ENCODE measurements around the gene PITHD1.
"Not testable (repeated sequence)": the region's sequence is repeated elsewhere in the genome, so short reads cannot be mapped to it uniquely, and the experiment has no call there.

Gene PITHD1

GRCh38 chr1:23777979-23778814 is at the start of gene PITHD1:
Gene PITHD1, plus strand, starts transcription at chr1:23778418. Its CDS starts 98 bp downstream, at chr1:23778516.
- peak; percentile 91 for DNase-seq

DNA sequence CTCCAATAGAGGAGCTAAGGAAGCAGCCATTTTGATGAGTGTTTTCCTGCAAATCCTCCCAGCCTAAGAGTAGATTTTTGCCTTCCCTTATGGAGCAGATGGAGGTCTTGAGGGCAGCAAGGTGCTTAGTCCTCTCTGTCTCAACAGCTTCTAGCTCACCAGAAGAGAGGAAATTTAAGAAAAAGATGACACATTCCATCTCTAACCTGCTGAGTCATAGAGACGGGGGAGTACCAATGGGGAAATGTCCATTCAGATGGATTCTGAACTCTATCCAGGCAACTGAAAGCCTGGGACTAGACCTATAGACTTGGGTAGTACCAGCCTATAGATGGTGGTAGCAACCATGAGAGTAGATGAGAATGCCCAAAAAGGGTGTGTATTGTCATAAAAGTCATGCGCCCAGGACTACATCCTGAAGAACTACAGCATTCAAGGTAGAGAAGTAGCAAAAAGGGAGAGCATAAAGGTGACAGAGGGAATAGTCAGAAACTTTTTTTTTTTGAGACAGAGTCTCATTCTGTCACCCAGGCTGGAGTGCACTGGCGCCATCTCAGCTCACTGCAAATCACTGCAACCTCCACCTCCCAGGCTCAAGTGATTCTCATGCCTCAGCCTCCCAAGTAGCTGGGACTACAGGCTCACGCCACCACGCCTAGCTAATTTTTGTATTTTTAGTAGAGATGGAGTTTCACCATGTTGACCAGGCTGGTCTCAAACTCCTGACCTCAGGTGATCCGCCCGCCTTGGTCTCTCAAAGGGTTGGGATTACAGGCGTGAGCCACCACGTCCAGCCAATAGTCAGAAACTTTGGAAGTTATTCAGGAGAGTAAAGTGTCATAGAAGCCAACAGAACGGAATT is 45.6 kb upstream of the PITHD1 start:
- DNase-seq, result no peak

DNA sequence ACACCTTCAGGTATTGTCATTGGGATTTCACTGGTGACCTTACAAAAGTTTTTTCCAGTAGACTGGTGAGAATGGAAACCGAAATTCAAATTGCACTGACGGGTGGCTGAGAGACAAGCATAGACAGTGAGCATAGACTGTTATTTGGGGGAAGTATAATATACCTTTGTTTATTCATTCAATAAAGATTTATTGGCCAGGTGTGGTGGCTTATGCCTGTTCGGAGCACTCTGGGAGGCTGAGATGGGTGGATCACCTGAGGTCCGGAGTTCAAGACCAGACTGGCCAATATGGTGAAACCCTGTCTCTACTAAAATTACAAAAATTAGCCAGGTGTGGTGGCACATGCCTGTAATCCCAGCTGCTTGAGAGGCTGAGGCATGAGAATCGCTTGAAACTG is 44.9 kb upstream of the PITHD1 start:
- not testable (repeated sequence) for DNase-seq

- no peak for DNase-seq
Observed at GRCh38 chr1:23736437-23737134, 41.6 kb upstream of the PITHD1 start.

DNA sequence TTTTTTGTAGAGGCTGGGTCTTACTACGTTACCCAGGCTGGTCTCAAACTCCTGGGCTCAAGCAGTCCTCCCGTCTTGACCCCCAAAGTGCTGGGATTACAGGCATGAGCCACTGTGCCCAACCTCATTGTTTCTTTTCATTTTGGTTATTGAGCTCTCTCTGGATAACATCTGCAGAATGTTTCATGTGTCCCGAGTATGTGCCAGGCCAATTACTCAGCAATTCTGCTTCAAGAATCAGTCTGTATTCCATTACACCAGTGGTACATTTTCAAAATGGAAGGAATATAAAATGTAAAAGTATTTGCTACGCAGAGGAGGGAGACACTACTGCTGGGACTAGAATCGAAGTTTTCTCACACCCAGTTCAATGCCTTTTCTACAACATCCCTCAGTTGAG is 36.6 kb upstream of the PITHD1 start:
- no peak for DNase-seq

- no peak for DNase-seq
Observed at GRCh38 chr1:23742670-23743286, 35.4 kb upstream of the PITHD1 start.

DNA sequence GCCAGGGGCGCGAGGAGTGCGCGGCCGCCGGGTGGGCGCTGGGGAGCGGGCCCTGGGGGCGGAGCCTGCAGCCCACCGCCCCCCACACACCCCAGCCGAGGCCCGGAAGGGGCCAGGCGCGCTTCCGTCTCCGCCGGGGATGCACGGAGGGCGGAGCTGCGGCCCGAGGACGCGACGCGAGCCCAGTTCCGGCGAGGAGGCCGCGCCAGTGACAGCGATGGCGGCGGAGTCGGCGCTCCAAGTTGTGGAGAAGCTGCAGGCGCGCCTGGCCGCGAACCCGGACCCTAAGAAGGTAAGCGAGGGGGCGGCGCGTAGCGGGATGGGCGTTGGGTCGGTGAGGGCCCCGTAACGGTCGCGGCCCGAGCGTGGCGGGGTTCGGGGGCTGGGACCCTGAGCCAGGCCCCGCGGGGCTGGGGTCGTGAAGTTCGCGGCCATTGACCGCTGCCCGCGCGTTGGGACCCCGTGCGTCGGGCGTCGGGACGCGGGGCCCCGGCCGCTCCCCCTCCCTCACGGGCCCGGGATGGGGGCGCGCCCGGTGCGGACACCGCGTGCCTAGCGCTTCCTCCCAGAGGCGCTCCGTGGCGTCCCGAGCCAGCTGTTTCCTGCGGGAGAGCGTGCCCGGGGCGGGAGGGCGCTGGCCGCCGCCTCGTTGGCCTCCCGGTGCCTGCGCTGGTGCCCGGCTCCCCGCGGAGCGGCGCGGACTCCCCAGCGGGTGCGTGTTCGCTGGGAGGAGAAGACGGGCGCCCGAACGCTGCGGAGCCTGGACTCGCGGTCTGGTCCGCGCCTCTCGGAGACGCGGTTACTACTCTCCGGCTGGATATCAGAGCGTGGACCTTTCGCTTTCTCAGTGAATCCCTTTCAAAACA is 34.7 kb upstream of the PITHD1 start, which contains the start of gene ELOA:
TSS of gene ELOA (plus strand) at position 185 of the 866 bp plus-strand sequence. CDS start at position 218, 33 bp downstream.
- DNase-seq, result peak; percentile 88

- no peak for DNase-seq
Observed at GRCh38 chr1:23745515-23745914, 32.7 kb upstream of the PITHD1 start.

DNA sequence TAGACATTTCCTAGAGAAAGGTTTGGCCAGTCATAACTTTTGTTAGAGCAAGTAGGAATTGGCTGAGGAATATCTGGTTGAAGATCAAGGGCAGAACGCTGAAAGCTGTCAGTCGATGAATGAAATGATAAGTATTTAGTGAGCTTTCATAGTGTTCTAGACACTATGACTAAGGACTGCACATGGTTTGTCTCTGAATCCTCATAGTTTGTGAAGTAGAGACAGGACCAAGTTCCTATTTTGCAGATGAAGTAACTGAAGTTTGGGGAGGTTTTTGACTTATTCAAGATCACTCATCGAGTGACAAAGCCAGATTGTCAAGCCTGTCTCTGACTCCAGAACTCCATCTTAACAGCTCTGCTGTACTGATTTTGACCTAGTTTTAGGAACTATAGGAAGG is 30.2 kb upstream of the PITHD1 start:
- DNase-seq, result no peak

DNA sequence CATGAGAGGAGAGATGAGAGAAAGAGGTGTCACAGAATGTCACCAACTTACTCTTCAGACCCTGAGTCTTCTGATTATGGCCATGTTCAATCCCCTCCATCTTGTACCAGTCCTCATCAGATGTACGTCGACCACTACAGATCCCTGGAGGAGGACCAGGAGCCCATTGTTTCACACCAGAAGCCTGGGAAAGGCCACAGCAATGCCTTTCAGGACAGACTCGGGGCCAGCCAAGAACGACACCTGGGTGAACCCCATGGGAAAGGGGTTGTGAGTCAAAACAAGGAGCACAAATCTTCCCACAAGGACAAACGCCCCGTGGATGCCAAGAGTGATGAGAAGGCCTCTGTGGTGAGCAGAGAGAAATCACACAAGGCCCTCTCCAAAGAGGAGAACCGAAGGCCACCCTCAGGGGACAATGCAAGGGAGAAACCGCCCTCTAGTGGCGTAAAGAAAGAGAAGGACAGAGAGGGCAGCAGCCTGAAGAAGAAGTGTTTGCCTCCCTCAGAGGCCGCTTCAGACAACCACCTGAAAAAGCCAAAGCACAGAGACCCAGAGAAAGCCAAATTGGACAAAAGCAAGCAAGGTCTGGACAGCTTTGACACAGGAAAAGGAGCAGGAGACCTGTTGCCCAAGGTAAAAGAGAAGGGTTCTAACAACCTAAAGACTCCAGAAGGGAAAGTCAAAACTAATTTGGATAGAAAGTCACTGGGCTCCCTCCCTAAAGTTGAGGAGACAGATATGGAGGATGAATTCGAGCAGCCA is 27.0 kb upstream of the PITHD1 start:
- DNase-seq, result no peak

DNA sequence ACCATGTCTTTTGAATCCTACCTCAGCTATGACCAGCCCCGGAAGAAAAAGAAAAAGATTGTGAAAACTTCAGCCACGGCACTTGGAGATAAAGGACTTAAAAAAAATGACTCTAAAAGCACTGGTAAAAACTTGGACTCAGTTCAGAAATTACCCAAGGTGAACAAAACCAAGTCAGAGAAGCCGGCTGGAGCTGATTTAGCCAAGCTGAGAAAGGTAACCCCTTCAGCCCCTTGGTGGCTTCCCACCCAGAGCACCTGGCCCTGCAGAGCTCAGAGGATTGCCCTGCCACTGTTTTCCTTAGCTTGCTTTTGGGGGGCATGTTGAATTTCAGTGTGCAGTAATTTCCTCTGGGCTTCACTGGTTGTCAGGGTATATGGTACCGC is 26.4 kb upstream of the PITHD1 start:
- no peak for DNase-seq

GRCh38 chr1:23752909-23753308 is 25.3 kb upstream of the PITHD1 start:
- no peak for DNase-seq

GRCh38 chr1:23756676-23757075 is 21.5 kb upstream of the PITHD1 start:
- no peak for DNase-seq

DNA sequence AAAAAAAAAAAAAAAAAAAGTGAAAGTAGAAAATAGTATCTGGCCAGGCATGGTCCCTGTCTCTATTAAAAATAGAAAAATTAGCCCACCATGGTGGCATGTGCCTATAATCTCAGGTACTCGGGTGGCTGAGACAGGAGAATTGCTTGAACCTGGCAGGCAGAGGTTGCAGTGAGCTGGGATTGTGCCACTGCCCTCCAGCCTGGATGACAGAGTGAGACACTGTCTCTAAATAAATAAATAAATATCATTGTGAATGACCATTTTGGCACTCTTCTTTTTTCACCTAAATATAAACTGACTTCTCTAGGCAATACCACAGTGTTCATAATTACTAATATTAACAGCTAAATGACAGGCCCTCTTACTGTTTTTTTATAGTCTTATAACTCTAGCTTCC is 20.4 kb upstream of the PITHD1 start:
- DNase-seq, result no peak

GRCh38 chr1:23759277-23759676 is 18.9 kb upstream of the PITHD1 start:
- DNase-seq, result no peak

DNA sequence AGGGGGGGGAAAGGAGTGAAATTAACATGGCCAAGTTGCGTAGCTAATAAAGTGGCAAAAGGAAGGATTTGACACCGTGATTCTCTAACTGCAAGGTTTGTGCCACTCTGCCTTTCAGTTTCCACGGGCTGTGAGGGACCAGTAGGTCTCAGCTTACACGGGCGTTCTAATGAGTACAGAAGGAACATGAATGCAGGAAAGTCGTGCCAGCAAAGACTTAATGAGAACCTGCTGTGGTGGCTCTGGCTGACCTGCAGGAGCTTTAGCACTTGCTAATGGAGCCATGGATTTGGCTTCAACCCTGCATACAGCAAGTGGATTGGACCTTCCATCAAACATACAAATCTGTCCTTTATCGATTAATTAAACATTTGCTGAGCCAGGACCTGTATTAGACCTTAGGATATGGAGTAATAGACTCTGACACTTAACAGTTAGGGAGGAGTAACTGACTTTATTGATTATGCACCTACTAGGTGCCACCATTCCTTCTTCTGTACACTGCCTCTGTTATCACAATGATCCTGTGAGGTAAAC is 15.1 kb upstream of the PITHD1 start:
- no peak for DNase-seq

DNA sequence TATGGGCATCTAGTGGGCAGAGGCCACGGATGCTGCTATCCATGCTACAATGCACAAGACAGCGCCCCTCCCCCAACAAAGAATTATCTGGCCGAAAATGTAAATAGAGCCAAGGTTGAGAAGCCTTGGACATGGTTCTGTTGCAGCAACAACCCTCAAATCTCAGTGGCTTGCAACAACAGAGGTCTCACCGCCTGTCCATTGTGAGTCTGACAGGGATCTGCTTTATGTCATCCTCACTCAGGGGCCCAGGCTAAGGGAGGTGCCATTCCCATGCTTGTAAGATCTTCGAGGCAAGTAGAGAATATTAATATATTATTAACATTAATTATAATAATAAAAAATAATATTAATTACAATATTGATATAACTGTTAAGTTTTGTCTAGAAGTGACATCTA is 9.5 kb upstream of the PITHD1 start:
- no peak for DNase-seq

- peak; percentile 87 for DNase-seq
Observed at GRCh38 chr1:23772049-23772853, 6.0 kb upstream of the PITHD1 start.

GRCh38 chr1:23772854-23773242 is 5.4 kb upstream of the PITHD1 start:
- DNase-seq, result no peak

Data from right hindlimb (tissue), 1 donor.